GM18868 (cell line): Measurements from ENCODE around the gene C9orf152.
"Not testable (repeated sequence)": the region's sequence is repeated elsewhere in the genome, so short reads cannot be mapped to it uniquely, and the experiment has no call there.

Experiments used
- ATAC-seq: cut with Tn5 transposase; IDR thresholded peaks from one replicate; pipeline ENCODE4 v1.9.1; 2021; ENCODE audit warnings: mild to moderate bottlenecking, moderate library complexity; ENCODE audit not compliant: unreplicated experiment

The C9orf152 gene

DNA sequence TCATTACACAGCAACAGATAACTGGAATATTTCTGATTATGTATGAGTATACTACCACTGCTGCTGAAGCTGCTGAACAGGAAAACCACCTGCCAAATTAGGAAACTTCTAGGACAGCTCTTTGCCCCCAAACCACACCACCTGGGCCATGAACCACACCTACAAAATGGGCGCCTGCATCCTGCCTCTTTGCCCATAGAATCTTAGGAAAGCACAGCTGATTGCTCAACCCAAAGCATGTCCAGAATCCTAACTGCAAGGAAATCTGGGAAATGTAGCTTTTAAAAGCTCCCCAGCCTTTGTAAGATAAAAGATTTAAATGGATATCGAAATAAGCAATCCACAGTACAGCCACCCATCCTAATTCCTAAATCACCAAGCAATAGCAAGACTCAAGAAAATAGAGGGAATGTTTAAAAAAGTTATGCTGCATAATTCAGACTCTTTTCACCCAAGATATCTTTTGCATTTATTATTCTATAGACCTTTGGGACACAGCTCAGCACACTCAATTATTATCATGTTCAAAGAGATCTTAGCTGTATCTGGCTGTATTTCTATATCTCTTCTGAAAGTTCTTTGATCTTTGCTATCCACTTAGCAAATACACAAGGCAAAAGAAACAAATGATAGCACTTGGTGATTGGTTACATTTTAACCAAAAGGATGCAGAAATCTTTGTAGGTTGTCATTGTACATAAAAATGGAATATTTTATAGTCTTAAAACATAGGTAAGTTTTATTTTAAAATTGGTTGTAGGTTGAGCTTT is 6.8 kb upstream of the C9orf152 start:
- no peak for ATAC-seq

- no peak for ATAC-seq
These were observed 6.1 kb upstream of the C9orf152 start for GRCh38 chr9:110214090-110214489.

GRCh38 chr9:110213413-110214044 is 5.6 kb upstream of the C9orf152 start:
- no peak for ATAC-seq

DNA sequence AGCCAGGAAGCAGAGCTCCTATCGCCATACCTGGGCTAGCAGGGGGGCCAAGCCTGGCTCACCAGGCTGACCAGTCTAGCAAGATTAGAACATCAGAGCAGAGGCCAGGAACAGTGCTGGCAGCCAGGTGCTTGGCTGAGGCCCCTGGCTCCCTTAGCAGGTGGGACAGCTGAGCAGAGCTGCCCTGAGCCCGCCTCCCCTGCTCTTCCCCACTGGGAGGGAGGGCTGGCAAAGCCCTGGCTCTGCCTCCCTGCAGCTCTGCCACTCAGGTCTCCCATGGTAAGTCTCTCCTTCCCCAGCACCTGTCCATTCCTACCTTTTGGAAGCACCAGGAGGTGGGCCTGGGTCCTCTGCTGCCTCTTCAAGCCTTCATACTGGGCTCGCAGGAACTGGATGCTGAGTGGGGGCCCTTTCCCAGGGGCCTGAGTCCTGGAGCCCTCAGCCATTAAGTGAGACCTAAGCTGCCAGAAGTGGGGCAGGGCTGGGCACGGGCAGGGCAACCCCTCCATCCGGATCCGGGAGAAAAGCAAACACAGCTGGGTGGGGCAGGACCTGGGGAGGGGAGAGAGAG is 803 bp downstream of the C9orf152 start:
- no peak for ATAC-seq

DNA sequence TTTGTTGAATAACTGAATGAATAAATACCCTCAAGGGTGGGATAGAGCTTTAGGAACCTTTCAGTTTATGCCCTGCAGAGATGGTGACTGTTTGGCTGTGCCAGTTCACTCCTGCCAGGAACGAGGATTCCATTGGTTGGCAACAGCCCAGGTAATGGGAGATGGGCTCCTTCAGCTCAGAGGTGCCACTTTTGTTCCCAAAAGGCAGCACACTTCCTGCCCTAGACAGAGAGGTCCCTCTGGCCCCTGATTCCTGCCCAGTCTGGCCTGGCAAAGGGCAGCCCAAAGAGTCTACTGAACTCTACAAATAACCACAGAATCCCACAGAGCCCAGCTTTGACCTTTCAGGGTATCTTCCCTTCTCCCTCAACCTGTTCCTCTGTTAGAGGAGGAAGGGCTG is 1.6 kb downstream of the C9orf152 start:
- ATAC-seq = no peak

DNA sequence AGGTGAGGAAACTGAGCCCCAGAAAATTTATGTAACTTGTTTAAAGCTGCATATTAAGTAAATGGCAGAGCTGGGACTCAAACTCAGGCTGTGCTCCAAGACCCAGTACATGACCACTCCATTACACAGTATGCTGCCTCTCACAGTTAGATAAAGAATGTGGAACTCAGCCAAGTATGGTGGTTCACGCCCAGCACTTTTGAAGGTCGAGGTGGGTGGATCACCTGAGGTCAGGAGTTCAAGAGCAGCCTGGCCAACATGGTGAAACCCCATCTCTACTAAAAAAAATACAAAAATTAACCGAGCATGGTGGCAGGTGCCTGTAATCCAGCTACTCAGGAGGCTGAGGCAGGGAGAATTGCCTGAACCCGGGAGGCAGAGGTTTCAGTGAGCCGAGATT is 2.3 kb downstream of the C9orf152 start:
- not testable (repeated sequence) for ATAC-seq

GRCh38 chr9:110202232-110202631 is 5.7 kb downstream of the C9orf152 start:
- no peak for ATAC-seq

- ATAC-seq = no peak
These were observed 8.3 kb downstream of the C9orf152 start for GRCh38 chr9:110199643-110200042.

DNA sequence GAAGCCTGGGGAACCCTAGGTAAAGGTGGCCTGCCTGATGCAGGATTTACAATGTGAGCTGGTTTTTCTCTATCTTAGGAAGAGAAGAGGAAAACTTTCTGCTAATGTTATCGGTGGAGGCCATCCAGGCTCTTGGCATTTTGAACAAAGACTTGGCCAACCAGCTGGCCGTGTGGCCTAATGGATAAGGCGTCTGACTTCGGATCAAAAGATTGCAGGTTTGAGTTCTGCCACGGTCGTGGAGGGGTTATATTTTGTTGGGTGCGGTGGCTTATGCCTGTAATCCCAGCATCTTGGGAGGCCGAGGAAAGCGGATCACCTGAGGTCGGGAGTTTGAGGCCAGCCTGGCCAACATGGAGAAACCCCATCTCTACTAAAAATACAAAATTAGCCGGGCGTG is 9.6 kb downstream of the C9orf152 start:
- ATAC-seq = no peak

- ATAC-seq = no peak
These were observed 10.4 kb downstream of the C9orf152 start for GRCh38 chr9:110197330-110198187.

GRCh38 chr9:110196084-110196499 is 11.9 kb downstream of the C9orf152 start:
- not testable (repeated sequence) for ATAC-seq

- no peak for ATAC-seq
These were observed 15.3 kb downstream of the C9orf152 start for GRCh38 chr9:110192531-110193261.

DNA sequence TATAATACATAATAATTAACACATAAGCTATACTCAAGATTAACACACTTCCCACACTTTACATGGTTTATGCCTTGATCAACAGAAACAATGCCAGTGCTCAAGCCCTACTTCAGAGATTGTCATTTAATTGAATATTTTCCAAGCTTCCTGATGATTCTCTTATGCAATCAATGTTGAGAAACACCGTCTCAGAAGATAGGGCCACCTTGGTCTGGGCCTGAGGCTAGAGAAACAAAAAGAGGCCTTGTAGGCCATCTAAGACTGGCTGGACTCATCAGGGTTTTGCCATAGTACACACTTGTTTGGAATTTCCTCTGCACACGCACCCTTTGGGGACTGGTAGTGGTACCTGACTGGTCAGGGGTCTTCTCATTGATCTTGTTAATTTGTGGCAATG is 16.3 kb downstream of the C9orf152 start:
- no peak for ATAC-seq

DNA sequence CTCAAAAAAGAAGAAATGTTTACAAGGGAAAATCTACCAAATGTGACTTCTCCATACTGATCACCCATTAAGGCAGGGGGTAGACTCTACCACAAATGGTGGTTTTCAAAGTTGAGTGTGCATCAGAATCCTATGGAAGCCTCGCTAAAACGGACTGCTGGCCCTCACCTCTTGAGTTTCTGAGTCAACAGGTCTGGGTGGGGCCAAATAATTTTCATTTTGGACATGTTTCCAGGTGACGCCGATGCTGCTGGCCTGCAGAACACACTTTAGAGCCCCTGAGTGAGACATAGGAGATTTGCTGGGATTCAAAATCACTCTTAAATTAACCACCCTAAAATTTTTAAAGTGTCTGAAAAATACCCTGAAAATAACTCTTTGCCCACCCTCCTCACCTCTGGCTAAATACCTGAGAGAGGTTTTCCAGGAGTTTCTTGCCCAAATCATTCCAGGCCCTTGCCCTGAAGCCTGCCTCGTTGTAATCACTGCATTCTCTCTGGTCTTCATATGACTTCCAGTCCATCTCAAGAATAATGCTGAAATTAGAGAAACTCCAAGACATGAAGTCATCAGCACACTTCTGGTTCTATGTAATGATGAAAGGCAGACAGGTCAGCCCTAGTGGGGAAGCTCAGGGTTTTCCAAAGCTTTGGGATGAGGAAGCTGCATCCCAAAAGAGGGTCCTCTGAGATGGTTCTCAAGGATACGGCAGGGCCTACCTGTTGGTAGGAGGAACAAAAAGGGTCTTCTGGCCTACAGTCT is 18.2 kb downstream of the C9orf152 start:
- ATAC-seq = no peak

GRCh38 chr9:110188991-110189390 is 19.0 kb downstream of the C9orf152 start:
- no peak for ATAC-seq

- no peak for ATAC-seq
These were observed 19.9 kb downstream of the C9orf152 start for GRCh38 chr9:110188101-110188500.

DNA sequence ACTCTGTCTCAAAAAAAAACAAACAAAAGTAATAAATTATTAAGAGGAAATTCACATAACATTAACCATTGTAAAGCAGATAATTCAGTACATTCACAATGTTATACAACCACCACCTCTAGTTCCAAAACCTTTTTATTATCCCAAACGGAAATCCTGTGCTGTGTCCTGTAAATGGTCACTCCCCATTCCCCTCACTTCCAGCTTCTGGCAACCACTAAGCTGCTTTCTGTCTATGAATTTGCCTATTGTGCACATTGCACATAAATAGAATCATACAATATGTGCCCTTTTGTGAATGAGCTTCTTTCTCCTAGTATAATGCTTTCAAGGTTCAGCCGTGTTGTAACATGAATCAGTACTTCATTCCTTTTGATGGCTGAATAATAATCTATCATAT is 20.8 kb downstream of the C9orf152 start:
- ATAC-seq = no peak

DNA sequence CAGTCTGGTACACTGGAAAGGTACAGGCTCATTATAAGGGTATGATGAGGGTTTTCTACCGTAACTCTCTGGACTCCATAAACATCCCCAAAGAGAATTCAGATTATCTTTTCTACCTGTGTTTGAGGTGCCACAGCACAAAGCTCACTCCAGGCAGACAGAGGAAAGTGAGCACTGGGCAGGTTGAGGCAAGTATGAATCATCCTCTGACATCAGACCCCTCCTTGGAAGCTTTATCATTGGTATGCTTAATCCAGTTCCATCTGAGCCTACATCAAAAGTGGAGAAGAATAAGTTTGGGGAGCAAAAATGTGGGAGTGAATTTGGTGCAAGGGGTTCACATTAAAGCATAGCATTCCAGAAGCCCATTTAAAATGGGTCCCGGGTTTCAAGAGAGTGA is 21.7 kb downstream of the C9orf152 start:
- no peak for ATAC-seq

DNA sequence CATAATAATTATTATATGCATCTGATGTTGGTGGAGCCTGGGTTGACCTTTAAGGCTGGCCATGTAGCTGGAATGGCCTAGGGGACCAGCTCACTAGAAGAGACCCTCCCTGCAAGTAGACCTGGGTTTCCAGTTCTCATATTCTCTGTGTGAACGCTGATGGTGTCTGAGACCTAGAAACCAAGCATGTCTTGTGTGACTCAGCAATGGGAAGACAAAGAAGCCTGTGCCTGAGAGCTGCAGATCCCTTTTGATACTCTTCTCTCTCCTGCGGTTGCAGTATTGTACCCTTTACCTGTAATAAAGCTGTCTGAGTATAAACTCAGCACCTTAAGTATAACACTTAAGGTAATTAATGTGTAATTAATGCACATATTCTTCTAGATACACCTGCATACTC is 22.2 kb downstream of the C9orf152 start:
- ATAC-seq = no peak
